Measurements from ENCODE around the gene ZNF541. TPM values are rescaled to one million over a fixed set of nuclear protein-coding genes. Genes with fewer than 3 reads are reported as not detected.

The ZNF541 gene, protein sequence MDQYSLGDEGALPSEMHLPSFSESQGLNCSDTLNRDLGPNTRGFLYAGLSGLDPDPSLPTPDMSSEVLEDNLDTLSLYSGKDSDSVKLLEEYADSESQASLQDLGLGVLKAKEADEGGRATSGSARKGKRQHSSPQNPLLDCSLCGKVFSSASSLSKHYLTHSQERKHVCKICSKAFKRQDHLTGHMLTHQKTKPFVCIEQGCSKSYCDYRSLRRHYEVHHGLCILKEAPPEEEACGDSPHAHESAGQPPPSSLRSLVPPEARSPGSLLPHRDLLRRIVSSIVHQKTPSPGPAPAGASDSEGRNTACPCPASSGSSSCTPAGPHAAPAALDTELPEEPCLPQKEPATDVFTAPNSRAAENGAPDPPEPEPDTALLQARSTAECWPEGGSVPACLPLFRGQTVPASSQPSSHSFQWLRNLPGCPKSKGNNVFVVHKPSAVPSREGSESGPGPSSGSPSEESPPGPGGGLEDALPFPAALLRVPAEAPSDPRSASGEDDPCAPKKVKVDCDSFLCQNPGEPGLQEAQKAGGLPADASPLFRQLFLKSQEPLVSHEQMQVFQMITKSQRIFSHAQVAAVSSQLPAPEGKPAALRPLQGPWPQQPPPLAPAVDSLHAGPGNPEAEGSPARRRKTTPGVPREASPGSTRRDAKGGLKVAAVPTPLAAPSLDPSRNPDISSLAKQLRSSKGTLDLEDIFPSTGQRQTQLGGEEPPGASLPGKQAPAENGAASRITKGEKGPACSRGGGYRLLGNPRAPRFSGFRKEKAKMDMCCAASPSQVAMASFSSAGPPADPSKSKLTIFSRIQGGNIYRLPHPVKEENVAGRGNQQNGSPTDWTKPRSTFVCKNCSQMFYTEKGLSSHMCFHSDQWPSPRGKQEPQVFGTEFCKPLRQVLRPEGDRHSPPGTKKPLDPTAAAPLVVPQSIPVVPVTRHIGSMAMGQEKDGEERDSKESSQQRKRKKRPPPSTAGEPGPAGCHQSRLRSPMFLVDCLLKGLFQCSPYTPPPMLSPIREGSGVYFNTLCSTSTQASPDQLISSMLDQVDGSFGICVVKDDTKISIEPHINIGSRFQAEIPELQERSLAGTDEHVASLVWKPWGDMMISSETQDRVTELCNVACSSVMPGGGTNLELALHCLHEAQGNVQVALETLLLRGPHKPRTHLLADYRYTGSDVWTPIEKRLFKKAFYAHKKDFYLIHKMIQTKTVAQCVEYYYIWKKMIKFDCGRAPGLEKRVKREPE (N-terminal part only)
- 0.71 TPM for total RNA-seq

DNA sequence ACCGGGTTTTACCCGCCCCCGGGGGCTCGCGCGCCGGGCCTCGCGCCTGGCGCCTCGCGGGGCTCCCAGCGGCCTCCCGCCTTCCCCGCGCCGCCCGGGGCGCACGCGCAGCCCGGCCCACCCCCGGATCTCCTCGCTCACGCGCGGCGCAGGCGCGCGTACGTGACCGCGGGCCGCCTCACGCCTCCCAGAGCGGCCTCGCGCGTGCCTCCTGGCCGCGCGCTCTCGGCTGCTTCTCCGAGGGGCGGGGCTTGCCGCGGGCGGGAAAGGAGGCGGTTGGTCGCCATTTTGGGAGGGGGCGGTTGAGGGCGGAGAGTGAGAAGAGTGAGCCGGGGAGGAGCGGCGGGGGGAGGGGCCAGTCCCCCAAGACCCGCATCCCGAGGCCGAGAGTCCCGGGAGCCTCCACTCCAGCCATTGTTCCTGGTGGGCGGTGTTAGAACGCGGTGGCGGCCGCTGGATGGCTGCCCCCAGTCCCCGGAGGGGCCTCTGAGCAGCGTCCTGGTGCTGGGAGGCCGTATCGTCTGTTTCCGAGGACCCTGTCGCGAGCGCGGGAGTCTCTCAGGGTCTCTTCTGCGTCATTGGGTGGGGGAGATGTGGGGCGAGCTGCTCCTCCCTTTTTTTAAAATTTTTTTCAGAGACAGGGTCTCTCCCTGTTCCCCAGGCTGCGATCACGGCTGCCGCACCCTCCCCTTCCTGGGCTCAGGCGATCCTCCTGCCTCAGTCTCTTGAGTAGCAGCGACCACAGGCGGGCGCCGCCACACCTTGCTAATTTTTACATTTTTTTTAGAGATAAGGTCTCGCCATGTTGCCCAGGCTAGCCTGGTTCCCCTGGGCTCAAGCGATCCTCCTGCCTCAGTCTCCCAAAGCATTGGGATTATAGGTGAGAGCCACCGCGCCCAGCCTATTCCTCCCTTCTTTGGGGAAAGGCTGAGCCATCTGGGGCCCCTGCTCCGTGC lies at the start of gene ZNF541:
TSS of gene ZNF541 (minus strand) at position 78 of the 956 bp plus-strand sequence. CDS start 17,292 bp downstream, outside the sequence.
- intact Hi-C loops (cut with DNase I), result no loop called here
- peak; percentile 83 for DNase-seq (ENCODE audit: low spot score)
- ATAC-seq, result peak; percentile 93

DNA sequence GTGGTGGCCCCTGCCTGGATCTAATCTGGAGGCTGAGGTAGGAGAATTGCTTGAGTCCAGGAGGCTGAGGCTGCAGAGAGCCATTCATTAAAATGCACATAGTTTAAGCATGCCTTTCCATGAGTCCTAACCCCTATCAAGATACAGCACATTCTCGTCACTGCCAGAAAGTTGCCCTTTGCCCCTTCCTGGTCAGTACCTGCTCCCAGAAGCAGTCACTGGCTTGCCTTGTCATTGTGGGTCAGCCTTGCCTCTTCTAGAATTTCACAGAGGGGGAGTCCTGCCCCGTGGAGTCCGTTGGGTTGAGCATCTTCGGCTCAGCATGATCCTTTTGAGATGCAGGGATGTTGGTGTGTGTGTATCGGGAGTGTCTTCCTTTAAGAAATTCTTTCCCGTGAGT lies 46.8 kb upstream of the ZNF541 start:
- DNase-seq (ENCODE audit: low spot score), result no peak
- intact Hi-C loops (cut with DNase I), result no loop called here

DNA sequence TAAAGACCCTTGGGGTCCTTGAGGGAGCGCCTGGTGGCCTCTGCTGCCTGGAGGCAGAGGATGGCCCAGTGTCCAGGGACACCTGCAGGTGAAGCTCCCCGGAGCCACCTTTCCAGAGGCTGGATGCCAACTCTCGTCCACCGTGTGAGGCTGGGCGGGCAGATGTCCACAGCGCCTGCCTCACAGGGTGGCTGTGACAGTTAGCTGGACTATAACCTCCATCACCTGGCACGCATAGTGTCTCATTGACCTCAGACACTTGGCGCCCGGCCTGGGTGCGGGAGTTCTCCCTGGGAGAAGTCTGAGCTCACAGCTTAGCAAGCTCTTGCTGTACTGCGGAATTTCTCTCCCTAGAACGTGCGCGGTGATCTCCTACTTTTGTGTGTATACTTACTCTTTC lies 45.8 kb upstream of the ZNF541 start:
- DNase-seq (ENCODE audit: low spot score), result no peak
- peak; percentile 34 for ATAC-seq
- intact Hi-C loops (cut with DNase I), result no loop called here

More for the DNA sequence above, 46.8 kb upstream of the ZNF541 start:
- ATAC-seq, result no peak

DNA sequence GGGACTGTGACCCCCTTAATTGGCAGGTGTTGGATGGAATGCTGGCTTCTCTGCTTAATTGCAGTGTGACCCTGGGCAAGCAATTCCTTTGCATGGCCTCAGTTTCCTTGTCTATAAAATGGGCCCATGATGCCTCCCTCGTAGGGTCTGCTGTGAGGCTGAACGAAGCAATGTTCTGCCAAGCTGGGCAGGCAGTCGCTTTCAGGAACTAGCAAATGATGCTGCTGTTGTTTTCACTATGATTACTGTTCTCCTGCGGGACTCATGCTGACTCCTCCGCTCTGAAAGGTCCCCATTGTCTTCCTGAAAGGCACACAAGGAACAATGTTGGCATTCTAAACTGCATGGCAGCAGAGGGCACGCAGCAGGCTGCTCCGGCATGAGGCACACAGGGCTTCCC lies 42.8 kb upstream of the ZNF541 start:
- DNase-seq (ENCODE audit: low spot score), result no peak
- intact Hi-C loops (cut with DNase I), result no loop called here

DNA sequence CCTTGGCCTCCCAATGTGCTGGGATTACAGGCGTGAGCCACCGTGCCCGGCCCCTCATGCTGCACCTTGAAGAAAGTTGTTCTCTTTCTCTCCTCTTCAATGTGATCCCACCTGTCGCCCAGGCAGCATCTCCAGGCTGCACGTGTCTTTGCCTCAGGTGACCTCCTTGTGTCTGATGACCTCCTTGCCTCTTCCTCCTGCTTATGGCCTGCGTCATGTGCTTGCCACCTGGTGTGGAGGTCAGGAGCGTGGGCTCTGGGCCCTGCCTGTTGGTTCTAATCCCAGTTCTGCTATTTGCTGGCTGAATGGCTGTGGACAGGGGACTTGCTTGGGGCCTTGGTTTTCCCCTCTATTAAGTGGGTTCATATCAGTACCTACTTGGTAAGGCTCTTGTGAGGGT lies 42.3 kb upstream of the ZNF541 start:
- DNase-seq (ENCODE audit: low spot score), result no peak
- intact Hi-C loops (cut with DNase I), result no loop called here
- no peak for ATAC-seq

More for the DNA sequence above, 42.8 kb upstream of the ZNF541 start:
- ATAC-seq, result peak; percentile 31

DNA sequence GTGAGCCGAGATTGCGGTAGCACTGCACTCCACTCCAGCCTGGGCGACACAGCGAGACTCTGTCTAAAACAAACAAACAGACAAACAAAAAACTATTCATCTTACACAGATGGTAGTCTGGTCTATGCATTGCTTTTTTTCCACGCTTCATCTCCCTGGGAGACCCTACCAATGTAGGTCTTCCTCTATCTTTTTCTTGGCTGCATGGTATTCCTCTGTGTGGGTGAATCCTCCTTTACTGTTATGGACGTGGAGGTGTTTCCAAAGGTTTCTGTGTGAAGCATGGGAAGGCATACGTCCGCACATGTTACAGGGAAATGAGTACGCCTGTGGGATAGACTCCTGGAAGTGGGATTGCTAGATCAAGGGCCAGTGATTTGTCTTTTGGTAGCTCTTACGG lies 41.6 kb upstream of the ZNF541 start:
- no peak for ATAC-seq
- intact Hi-C loops (cut with DNase I), result no loop called here
- DNase-seq (ENCODE audit: low spot score), result no peak

DNA sequence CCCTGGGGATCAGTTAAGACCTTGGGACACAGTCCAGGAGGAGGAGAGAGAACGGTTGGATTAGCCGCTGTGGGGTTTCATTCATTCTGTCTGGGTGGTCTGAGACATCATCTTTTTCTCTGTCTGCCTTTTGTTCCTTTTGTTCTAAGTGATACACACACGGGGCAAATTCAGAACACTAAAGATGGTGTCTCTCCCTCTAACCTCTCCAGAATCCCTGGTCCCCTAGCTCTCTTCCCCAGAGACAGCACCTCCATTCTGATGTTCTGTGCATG lies 41.0 kb upstream of the ZNF541 start:
- intact Hi-C loops (cut with DNase I), result no loop called here
- DNase-seq (ENCODE audit: low spot score), result no peak
- ATAC-seq, result no peak

DNA sequence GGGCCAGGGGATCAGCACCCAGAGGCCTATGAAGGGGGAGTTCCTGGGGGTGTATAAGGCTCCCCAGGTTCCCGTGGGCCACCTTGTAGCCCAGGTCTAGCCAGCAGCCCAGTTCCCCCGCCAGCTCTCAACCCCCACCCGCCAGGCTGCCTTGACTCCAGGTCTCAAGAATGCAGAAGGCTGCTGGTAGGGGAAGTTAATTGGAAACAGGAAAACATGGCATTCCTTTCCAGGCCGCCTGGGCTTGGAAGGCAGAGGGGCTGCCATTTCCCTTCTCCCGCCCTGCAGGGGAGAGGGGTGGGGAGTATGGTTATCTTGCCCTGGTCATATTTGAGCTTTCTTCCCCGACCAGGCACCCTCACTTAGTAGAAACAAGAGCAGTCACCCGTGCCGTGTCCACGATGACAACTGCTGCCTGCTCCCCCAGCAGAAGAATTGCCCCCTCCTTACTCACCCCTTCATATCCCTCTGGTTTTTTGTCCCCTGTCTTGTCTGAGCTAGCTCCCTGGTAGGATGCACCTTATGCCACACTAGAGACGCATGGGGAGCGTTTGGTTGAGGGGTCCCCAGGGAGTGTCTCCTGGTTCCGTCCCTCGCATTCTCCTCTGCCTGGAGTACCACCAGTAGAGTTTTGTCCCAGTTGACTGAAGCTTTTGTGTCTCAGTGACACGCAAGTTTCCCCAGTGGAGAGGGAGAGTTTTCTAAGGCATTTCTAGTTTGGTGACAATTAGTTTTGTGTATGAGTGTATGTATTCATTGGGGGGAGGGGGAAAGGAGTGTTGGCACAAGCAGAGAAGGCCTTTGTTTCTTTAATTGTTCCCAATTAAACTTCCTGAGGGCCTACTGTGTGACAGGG lies 40.4 kb upstream of the ZNF541 start:
- intact Hi-C loops (cut with DNase I), result no loop called here
- DNase-seq (ENCODE audit: low spot score), result no peak
- ATAC-seq, result no peak

DNA sequence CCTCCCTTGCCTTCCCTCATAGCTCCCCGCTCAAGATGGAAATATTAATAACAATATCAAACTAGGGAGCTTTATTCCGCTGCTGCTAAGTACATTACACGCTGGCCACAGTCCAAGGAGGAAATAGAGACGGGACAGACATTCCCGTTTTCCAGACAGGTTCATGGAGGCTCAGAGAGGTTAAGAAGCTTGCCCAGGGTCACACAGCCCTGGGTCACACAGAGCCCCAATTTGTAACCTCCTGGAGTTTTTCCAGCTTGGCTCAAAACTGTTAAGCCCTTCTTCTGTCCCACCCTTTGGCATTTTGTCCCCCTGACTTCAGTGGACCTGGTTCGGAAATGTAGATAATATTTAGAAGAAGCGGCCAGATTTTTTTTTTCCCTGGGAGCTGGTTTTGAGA lies 38.0 kb upstream of the ZNF541 start:
- intact Hi-C loops (cut with DNase I), result no loop called here
- DNase-seq (ENCODE audit: low spot score), result no peak
- no peak for ATAC-seq

DNA sequence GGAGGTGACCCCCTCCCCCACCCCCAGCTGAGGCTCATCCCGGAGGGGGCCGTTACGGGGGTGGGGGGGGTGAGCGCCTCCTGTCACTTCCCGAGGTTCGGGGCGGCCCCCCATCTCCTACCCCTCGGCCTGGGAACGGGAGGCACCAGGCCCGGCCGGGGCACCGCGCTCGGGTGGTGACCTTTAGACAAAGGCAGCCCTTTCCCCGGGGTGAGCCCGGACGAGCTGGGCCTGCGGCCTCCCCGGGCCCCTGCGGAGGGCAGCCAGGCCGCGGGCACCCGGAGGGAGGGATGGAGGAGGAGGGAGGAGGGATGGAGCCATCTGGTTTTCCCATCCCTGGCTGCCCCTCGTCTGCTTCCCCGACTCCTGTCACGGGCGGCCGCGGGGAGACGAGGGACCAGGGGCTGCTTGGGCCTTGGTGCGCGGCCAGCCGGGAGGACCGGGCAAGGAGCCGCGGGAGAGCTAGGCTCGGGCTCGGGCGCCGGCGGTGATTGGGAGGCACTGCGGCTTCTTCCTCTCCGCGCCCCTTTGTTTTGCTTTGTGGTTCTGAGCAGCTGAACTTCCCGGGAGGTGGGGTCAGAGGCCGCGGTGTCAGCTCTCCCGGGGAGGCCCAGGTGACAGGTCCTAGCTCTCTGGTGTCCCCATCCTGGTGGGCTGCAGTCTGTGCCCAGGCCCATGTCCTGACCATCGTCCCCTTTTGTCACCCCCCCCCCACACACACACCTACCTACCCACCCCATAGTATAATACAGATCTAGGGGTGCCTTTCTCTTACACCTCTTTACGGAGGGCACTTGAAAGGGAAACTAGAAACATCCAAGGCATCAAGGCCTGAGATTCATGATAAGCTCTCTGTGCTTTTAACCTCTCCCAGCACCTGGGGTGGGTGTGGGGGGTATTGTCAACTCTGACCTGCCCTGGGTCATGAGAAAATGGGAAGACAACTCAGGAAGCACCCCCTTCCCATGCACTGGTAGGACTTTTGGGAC lies 37.3 kb upstream of the ZNF541 start:
- ATAC-seq (peak; percentile 17), DNase-seq (ENCODE audit: low spot score) (peak; percentile 69)
- intact Hi-C loops (cut with DNase I), result no loop called here

DNA sequence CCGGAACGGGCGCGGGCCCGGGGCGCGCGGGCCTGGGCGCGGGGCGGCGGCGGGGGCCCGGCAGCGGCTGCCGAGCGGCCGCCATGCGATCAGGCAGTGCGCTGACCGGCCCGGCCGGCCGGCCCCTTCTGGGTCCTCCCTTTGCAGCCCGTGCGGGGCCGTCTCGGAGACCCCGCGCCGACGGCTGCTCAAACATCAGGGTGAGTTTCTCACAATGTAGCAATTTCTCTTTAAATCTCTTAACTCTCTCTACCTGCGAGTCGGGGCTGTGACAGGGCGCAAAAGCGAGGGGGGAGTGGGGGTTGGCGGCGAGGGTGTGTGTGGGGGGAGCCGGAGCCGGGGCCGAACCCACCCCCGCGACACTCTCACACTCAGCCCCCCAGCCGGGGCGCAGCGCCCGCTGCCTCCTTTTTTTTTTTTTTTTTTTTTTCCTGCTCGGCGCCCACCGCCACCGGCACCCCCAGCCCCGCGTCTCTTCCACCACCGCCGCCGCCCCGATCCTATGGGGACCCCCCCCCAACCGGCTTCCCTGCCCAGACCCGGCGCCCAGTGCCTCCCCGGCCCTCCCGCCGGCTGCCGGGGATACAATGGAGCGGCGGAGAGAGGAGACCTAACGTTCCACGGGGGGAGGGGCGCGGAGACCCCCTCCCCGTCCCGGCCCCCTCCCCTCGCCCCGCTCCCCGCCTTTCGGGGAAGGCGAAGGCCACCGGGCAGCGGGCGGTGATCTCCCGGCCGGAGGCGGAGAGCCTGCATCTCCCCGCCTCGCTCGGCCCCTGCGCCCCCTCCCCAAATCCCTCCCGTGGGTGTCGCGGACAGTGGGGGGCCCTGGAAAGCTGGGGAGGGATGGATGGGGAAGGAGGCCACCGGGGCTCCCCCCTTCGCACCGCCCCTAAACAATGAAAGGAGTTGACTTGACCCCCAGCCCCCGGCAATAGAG lies 36.3 kb upstream of the ZNF541 start, which contains the start of gene BICRA:
TSS of gene BICRA (plus strand) at position 166 of the 937 bp plus-strand sequence. CDS start 64,441 bp downstream, outside the sequence.
- ATAC-seq, result peak; percentile 69
- peak; percentile 88 for DNase-seq (ENCODE audit: low spot score)
- intact Hi-C loops (cut with DNase I), result no loop called here

DNA sequence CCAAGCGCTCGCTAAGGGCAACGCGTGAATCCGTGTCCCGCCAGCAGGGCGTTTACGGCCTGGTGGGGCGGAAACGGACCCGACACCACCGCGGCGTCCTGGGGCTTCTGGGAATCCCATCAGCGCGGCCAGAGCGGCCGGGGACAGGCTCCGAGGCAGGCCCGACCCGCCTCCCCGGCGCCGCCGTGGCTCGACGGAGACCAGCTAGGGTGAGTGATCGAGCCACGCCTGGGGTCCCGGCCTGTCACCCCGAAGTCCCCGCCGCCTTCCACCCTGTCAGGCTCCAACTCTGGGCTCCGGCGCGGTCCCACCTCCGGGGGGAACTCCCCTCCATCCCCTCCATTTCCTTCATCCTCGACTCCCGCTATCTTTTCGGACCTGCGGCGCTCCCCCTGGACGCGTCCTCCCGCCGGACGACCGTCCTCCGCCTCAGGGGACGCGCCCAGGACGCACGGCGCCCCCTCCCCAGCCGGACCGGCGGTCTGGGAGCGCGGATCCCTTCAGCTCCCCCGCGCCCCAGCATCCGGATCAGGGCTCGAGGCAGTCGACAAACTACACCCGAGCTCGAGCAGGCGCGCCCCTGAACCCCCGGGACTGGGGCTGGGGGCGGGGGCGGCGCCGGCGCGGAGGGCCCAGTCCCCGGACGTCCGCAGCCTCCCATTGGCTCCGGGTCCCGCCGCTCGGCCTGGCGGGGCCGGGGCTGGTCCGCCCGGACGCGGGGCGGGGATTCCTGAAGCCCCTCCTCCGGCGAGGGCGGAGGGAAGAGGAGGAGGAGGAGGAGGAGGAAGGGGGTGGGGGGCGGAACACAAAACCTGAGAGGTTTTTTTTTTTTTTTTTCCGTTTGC lies 35.3 kb upstream of the ZNF541 start:
- ATAC-seq, result peak; percentile 94
- intact Hi-C loops (cut with DNase I), result no loop called here

DNA sequence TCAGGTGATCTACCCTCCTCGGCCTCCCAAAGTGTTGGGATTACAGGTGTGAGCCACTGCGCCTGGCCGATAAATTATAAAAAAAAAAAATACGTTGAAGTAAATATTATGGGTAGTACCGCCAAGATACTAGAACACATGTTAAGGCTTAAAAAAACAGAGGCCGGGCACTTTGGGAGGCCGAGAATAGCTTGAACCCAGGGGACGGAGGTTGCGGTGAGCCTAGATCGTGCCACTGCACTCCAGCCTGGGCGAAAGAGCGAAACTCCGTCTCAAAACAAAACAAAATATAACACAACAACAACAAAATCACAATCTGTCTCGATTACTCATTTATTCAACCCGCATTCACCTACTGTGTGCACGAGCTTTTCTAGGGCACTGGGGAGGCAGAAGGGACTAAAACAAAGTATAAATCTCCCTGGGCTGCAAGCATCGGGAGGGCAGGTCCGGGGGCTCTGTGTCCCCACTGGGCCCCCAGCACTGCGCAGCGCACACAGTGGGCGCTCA lies 34.7 kb upstream of the ZNF541 start:
- intact Hi-C loops (cut with DNase I), result no loop called here
- no peak for DNase-seq (ENCODE audit: low spot score)
- ATAC-seq, result no peak

More for the DNA sequence above, 35.3 kb upstream of the ZNF541 start:
- DNase-seq (ENCODE audit: low spot score), result peak; percentile 96
